Measurements from ENCODE around the gene CNTNAP2. TPM values are rescaled to one million over a fixed set of nuclear protein-coding genes. Genes with fewer than 3 reads are reported as not detected.

CNTNAP2 gene
- total RNA-seq, 2 experiments from 2014 or later: 0.28 TPM; not detected in 1

DNA sequence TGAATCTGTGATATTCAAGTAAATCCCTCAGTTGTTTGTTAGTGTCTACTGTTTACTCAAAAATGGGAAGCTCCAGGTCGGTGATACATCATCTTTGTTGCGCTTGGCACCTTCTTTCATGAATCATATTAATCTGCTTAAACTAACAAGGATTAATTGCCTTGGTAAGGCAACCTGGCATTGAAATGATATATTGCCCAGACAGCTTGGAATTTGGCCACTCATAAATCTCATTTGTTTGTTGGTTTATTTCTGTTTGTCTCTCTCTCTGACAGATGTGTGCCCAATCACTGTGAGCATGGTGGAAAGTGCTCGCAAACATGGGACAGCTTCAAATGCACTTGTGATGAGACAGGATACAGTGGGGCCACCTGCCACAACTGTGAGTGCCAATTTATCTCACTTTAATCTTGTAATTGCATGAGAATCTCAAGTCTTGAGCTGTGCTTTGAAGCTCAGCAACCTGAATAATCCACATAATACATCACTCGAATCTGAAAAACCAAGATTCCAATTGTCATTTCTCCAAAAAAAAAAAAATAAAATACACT is 1369.1 kb downstream of the CNTNAP2 start:
- H4K20me1 ChIP-seq (ENCODE audit: insufficient read depth, low read length): no peaks in the 10 kb centered on the region
- intact Hi-C loops (cut with micrococcal nuclease; ENCODE audit: unreplicated experiment): no loop called here
- no peaks in the 10 kb centered on the region for H3K79me2 ChIP-seq (ENCODE audit: insufficient read depth, low read depth, low read length)
- H3K9me3 ChIP-seq (ENCODE audit: low read length): no peaks in the 10 kb centered on the region
- ChIA-PET POLR2A (no interaction called here), CTCF (ENCODE audit: unreplicated experiment) (no interaction called here)
- no peak overlapping the region for H3K4me2 ChIP-seq (ENCODE audit: low read length)
- TF ChIP-seq EZH2phosphoT487 (IDR thresholded peaks at IDR 0.05; ENCODE audit: borderline replicate concordance, low read depth, low read length): no peak
- TF ChIP-seq, protein P1, sequence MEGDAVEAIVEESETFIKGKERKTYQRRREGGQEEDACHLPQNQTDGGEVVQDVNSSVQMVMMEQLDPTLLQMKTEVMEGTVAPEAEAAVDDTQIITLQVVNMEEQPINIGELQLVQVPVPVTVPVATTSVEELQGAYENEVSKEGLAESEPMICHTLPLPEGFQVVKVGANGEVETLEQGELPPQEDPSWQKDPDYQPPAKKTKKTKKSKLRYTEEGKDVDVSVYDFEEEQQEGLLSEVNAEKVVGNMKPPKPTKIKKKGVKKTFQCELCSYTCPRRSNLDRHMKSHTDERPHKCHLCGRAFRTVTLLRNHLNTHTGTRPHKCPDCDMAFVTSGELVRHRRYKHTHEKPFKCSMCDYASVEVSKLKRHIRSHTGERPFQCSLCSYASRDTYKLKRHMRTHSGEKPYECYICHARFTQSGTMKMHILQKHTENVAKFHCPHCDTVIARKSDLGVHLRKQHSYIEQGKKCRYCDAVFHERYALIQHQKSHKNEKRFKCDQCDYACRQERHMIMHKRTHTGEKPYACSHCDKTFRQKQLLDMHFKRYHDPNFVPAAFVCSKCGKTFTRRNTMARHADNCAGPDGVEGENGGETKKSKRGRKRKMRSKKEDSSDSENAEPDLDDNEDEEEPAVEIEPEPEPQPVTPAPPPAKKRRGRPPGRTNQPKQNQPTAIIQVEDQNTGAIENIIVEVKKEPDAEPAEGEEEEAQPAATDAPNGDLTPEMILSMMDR (conservative IDR thresholded peaks at IDR 0.05; ENCODE audit: low read length): no peak
- no peak for DNase-seq (ENCODE audit: low spot score)
- BruUV-seq (replicated peaks): no TSS peak
- H3K4me1 ChIP-seq (ENCODE audit: insufficient read depth, low read length, poor library complexity, severe bottlenecking): no peaks in the 10 kb centered on the region
- H2AFZ ChIP-seq (ENCODE audit: low read length): no peak overlapping the region
- H3K9me2 ChIP-seq (ENCODE audit: insufficient read depth, low read length): no peaks in the 10 kb centered on the region
- H3K4me3 ChIP-seq (ENCODE audit: low read depth, low read length, poor library complexity, severe bottlenecking): no peak overlapping the region
- H3K36me3 ChIP-seq (ENCODE audit: insufficient read depth, low read length): no peaks in the 10 kb centered on the region
- no peak overlapping the region for H3K27ac ChIP-seq (ENCODE audit: low read depth, low read length, poor library complexity, severe bottlenecking)

DNA sequence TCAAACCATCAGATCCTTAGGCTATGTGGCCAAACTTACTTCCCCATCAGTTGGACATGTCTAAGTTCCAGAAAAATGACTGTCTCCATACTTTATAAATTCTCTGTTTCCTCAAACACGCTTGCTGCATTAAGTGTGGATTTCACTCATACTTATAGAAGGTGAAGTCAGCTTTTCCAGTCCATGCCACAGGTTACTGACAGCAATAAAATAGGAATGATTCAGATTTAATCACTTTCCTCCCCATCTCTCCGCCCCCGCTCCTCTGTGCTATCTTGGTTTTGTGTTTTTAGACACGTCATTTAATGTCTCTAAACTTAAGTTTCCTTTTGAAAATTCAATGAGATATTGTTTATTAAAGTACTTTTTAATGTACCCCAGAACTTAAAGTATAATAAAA is 1376.0 kb downstream of the CNTNAP2 start:
- H2AFZ ChIP-seq (ENCODE audit: low read length): no peak overlapping the region
- H4K20me1 ChIP-seq (ENCODE audit: insufficient read depth, low read length): no peaks in the 10 kb centered on the region
- no peaks in the 10 kb centered on the region for H3K36me3 ChIP-seq (ENCODE audit: insufficient read depth, low read length)
- H3K4me3 ChIP-seq (ENCODE audit: low read depth, low read length, poor library complexity, severe bottlenecking): no peak overlapping the region
- TF ChIP-seq, protein P1 (conservative IDR thresholded peaks at IDR 0.05; ENCODE audit: low read length): no peak
- no peak for TF ChIP-seq EZH2phosphoT487 (IDR thresholded peaks at IDR 0.05; ENCODE audit: borderline replicate concordance, low read depth, low read length)
- DNase-seq (ENCODE audit: low spot score): no peak
- no TSS peak for BruUV-seq (replicated peaks)
- H3K4me1 ChIP-seq (ENCODE audit: insufficient read depth, low read length, poor library complexity, severe bottlenecking): no peaks in the 10 kb centered on the region
- ChIA-PET POLR2A (no interaction called here), CTCF (ENCODE audit: unreplicated experiment) (no interaction called here)
- H3K9me2 ChIP-seq (ENCODE audit: insufficient read depth, low read length): no peaks in the 10 kb centered on the region
- no peak overlapping the region for H3K4me2 ChIP-seq (ENCODE audit: low read length)
- no peaks in the 10 kb centered on the region for H3K9me3 ChIP-seq (ENCODE audit: low read length)
- H3K79me2 ChIP-seq (ENCODE audit: insufficient read depth, low read depth, low read length): no peaks in the 10 kb centered on the region
- intact Hi-C loops (cut with micrococcal nuclease; ENCODE audit: unreplicated experiment): no loop called here
- no peak overlapping the region for H3K27ac ChIP-seq (ENCODE audit: low read depth, low read length, poor library complexity, severe bottlenecking)

DNA sequence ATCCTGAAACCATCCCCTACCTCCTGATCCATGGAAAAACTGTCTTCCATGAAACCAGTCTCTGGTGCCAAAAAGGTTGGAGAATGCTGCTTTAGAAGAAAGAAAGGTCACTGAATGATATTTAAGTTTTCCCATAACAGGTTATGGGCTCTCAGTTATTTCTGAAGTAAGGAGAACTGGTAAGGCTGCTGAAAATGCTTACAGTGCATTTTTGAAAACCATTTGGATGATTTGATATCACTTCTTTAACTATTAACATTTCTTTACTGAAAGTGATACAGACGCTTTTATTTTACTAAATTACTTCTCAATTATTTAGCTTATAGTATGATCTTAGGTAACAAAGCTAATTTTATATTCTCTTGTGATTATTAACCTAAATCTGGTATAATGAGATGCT is 1379.6 kb downstream of the CNTNAP2 start:
- H3K9me2 ChIP-seq (ENCODE audit: insufficient read depth, low read length): no peaks in the 10 kb centered on the region
- H3K4me1 ChIP-seq (ENCODE audit: insufficient read depth, low read length, poor library complexity, severe bottlenecking): no peaks in the 10 kb centered on the region
- ChIA-PET CTCF (ENCODE audit: unreplicated experiment) (no interaction called here), POLR2A (no interaction called here)
- H3K27ac ChIP-seq (ENCODE audit: low read depth, low read length, poor library complexity, severe bottlenecking): no peak overlapping the region
- no TSS peak for BruUV-seq (replicated peaks)
- no peak overlapping the region for H3K4me3 ChIP-seq (ENCODE audit: low read depth, low read length, poor library complexity, severe bottlenecking)
- H2AFZ ChIP-seq (ENCODE audit: low read length): no peak overlapping the region
- H3K9me3 ChIP-seq (ENCODE audit: low read length): no peaks in the 10 kb centered on the region
- intact Hi-C loops (cut with micrococcal nuclease; ENCODE audit: unreplicated experiment): no loop called here
- no peak for DNase-seq (ENCODE audit: low spot score)
- no peak overlapping the region for H3K4me2 ChIP-seq (ENCODE audit: low read length)
- TF ChIP-seq, protein P1 (conservative IDR thresholded peaks at IDR 0.05; ENCODE audit: low read length): no peak
- no peak for TF ChIP-seq EZH2phosphoT487 (IDR thresholded peaks at IDR 0.05; ENCODE audit: borderline replicate concordance, low read depth, low read length)
- H3K36me3 ChIP-seq (ENCODE audit: insufficient read depth, low read length): no peaks in the 10 kb centered on the region
- H3K79me2 ChIP-seq (ENCODE audit: insufficient read depth, low read depth, low read length): no peaks in the 10 kb centered on the region
- no peaks in the 10 kb centered on the region for H4K20me1 ChIP-seq (ENCODE audit: insufficient read depth, low read length)
